Spleen (tissue), 7 donors: ENCODE data around the gene MCM3AP.

Source experiments
- CTCF ChIP-seq, 11 experiments: fragments of 200-600 bp in 7 of 11; fragments of 450-650 bp in 4 of 11; sonication (generic) in 4 of 11; IDR thresholded peaks in 8 of 11; conservative IDR thresholded peaks in 3 of 11; 1 replicate in 7 of 11; 2 replicates in 4 of 11; pipeline versions ENCODE4 v1.4.0 to v1.8.0; 2016 to 2021; ENCODE audit warnings: antibody characterized with exemption in 11 of 11, inconsistent platforms in 4 of 11, mild to moderate bottlenecking in 1 of 11
- POLR2A ChIP-seq, 3 donors: fragments of 450-650 bp; IDR thresholded peaks; one replicate each; pipeline ENCODE4 v1.5.1; 2017; ENCODE audit warnings: antibody characterized with exemption in 3 of 3, mild to moderate bottlenecking in 1 of 3
- donor health status: DM: no; HTN: no; CAD: no; lungs with moderate emphysema.
- donor health status: DM: no; HTN: no; CAD: no.
- donor health status: DM: no; HTN: no; CAD: no.

GRCh38 chr21:46199436-46200373 lies 85.7 kb downstream of the MCM3AP start:
- TF ChIP-seq CTCF (IDR thresholded peaks at IDR 0.05 in 8 of 11, conservative IDR thresholded peaks at IDR 0.05 in 3 of 11) (no peak), POLR2A (IDR thresholded peaks at IDR 0.05) (no peak)
